HL-60 (cell line): Measurements from ENCODE around the gene CXCR6.

Experiments used
- DNase-seq, 2 experiments: peaks; one replicate each; pipeline ENCODE4 v3.0.0-alpha.2; 2010 to 2020; ENCODE audit warnings: low read depth in 1 of 2, low spot score in 1 of 2
- H3K27ac ChIP-seq: fragments of 250-450 bp; sonication (Bioruptor Pico); replicated peaks from 2 replicates; pipeline ENCODE4 v1.5.1; 2020; ENCODE audit warnings: mild to moderate bottlenecking, moderate library complexity
- H3K27me3 ChIP-seq: fragments of 250-450 bp; sonication (Bioruptor Pico); 2 replicates; pipeline ENCODE4 v1.5.1; 2021; ENCODE audit warnings: mild to moderate bottlenecking, moderate library complexity; ENCODE audit not compliant: insufficient read depth, poor library complexity, severe bottlenecking
- H3K4me3 ChIP-seq: replicated peaks from 2 replicates; pipeline ENCODE4 v1.5.1; 2011; ENCODE audit warnings: mild to moderate bottlenecking, control low read depth, low read length; ENCODE audit not compliant: insufficient read depth
- CTCF ChIP-seq: IDR thresholded peaks from one replicate; pipeline ENCODE4 v1.5.1; 2011; ENCODE audit warnings: low read length, control low read depth, inconsistent platforms; ENCODE audit not compliant: insufficient read depth
- GABPA ChIP-seq: IDR thresholded peaks from 2 replicates; pipeline ENCODE4 v1.6.1; 2012; ENCODE audit warnings: low read depth
- POLR2AphosphoS5 ChIP-seq: IDR thresholded peaks from 2 replicates; pipeline ENCODE4 v1.6.1; 2012; ENCODE audit warnings: low read depth
- REST ChIP-seq: IDR thresholded peaks from 2 replicates; pipeline ENCODE4 v1.6.1; 2012; ENCODE audit warnings: low read depth; ENCODE audit not compliant: insufficient replicate concordance
- SPI1 ChIP-seq: IDR thresholded peaks from 2 replicates; pipeline ENCODE4 v1.6.1; 2012; ENCODE audit warnings: low read depth, mild to moderate bottlenecking, borderline replicate concordance

CXCR6 gene

GRCh38 chr3:45921158-45922038 is 21.9 kb upstream of the CXCR6 start:
- Histone ChIP-seq H3K27ac (no peak overlapping the region), H3K27me3 (no peaks in the 10 kb centered on the region), H3K4me3 (no peak overlapping the region)
- no peak for DNase-seq
- no peak for TF ChIP-seq REST
- no peak for TF ChIP-seq POLR2AphosphoS5
- TF ChIP-seq CTCF = no peak
- TF ChIP-seq SPI1 = no peak
- no peak for TF ChIP-seq GABPA

- no peaks in the 10 kb centered on the region for H3K27me3 ChIP-seq
- no peak overlapping the region for H3K4me3 ChIP-seq
- no peak overlapping the region for H3K27ac ChIP-seq
- no peak for TF ChIP-seq CTCF
- TF ChIP-seq SPI1 = no peak
- TF ChIP-seq REST = no peak
- no peak for TF ChIP-seq GABPA
- no peak for TF ChIP-seq POLR2AphosphoS5
- DNase-seq = no peak
These were observed 21.3 kb upstream of the CXCR6 start for GRCh38 chr3:45922039-45922326.

- no peak for TF ChIP-seq SPI1
- no peak for TF ChIP-seq POLR2AphosphoS5
- TF ChIP-seq REST = no peak
- TF ChIP-seq CTCF = no peak
- no peak for TF ChIP-seq GABPA
- Histone ChIP-seq H3K27me3 (no peaks in the 10 kb centered on the region), H3K27ac (no peak overlapping the region), H3K4me3 (no peak overlapping the region)
- no peak for DNase-seq
These were observed 20.2 kb upstream of the CXCR6 start for GRCh38 chr3:45922950-45923590.
